Keratinocyte (primary cell): ENCODE data around the gene GRK5. TPM values are rescaled to one million over a fixed set of nuclear protein-coding genes. Genes with fewer than 3 reads are reported as not detected.

Source experiments
- DNase-seq: peaks from one replicate; pipeline ENCODE4 v3.0.0-alpha.2; 2011; ENCODE audit warnings: low read depth, missing footprints, low spot score
- FAIRE-seq: peaks from 2 replicates; lab custom pipeline; 2011; peaks lifted over from hg19 to GRCh38; lab: Jason Lieb, UNC
- H2AFZ ChIP-seq: 2 replicates; pipeline ENCODE4 v1.6.0; 2012; ENCODE audit warnings: low read length, control low read depth, inconsistent platforms; ENCODE audit not compliant: control insufficient read depth
- H3K27ac ChIP-seq: 2 replicates; pipeline ENCODE4 v1.5.1; 2011; ENCODE audit warnings: low read length; ENCODE audit not compliant: control insufficient read depth, insufficient read depth
- H3K27me3 ChIP-seq: 3 replicates; pipeline ENCODE4 v1.6.0; 2011; ENCODE audit warnings: low read length; ENCODE audit not compliant: control insufficient read depth, insufficient read depth; ENCODE audit errors: extremely low read depth
- H3K36me3 ChIP-seq, 2 experiments: 2 replicates in 1 of 2; 3 replicates in 1 of 2; pipeline ENCODE4 v1.5.1; 2011; ENCODE audit warnings: low read length in 2 of 2, mild to moderate bottlenecking in 1 of 2; ENCODE audit not compliant: control insufficient read depth in 2 of 2, insufficient read depth in 2 of 2; ENCODE audit errors: extremely low read depth in 1 of 2
- H3K4me1 ChIP-seq: 3 replicates; pipeline ENCODE4 v1.5.1; 2011; ENCODE audit warnings: low read length; ENCODE audit not compliant: control insufficient read depth, insufficient read depth; ENCODE audit errors: extremely low read depth
- H3K4me2 ChIP-seq: 3 replicates; pipeline ENCODE4 v1.6.0; 2011; ENCODE audit warnings: low read depth, low read length; ENCODE audit not compliant: control insufficient read depth, insufficient read depth; ENCODE audit errors: extremely low read depth
- H3K4me3 ChIP-seq, 3 experiments: fragments of 200-600 bp in 1 of 3; sonication (generic) in 1 of 3; 2 replicates in 2 of 3; 3 replicates in 1 of 3; pipeline ENCODE4 v1.5.1; 2011 to 2016; ENCODE audit warnings: low read length in 3 of 3, mild to moderate bottlenecking in 3 of 3, control low read depth in 2 of 3, inconsistent platforms in 1 of 3, low read depth in 1 of 3, mixed read lengths in 1 of 3, mixed run types in 1 of 3, moderate library complexity in 1 of 3; ENCODE audit not compliant: control insufficient read depth in 2 of 3, insufficient read depth in 2 of 3; ENCODE audit errors: extremely low read depth in 1 of 3
- H3K79me2 ChIP-seq: 2 replicates; pipeline ENCODE4 v1.6.0; 2012; ENCODE audit warnings: low read length; ENCODE audit not compliant: control insufficient read depth, insufficient read depth
- H3K9ac ChIP-seq: 3 replicates; pipeline ENCODE4 v1.6.0; 2011; ENCODE audit warnings: low read length; ENCODE audit not compliant: control insufficient read depth, insufficient read depth; ENCODE audit errors: extremely low read depth
- H3K9me1 ChIP-seq: 3 replicates; pipeline ENCODE4 v1.6.0; 2011; ENCODE audit warnings: low read length; ENCODE audit not compliant: control insufficient read depth, insufficient read depth; ENCODE audit errors: extremely low read depth
- H3K9me3 ChIP-seq: 2 replicates; pipeline ENCODE4 v1.5.1; 2012; ENCODE audit warnings: low read depth, low read length; ENCODE audit not compliant: control insufficient read depth
- H4K20me1 ChIP-seq: 3 replicates; pipeline ENCODE4 v1.6.0; 2011; ENCODE audit warnings: low read length; ENCODE audit not compliant: control insufficient read depth, insufficient read depth; ENCODE audit errors: extremely low read depth
- CTCF ChIP-seq, 3 experiments: IDR thresholded peaks in 1 of 3; conservative IDR thresholded peaks in 1 of 3; optimal IDR thresholded peaks in 1 of 3; 2 replicates in 2 of 3; 3 replicates in 1 of 3; pipeline versions ENCODE3 to v1.5.1; 2011; ENCODE audit warnings: low read length in 3 of 3, mild to moderate bottlenecking in 3 of 3, moderate library complexity in 2 of 3, control low read depth in 1 of 3, inconsistent platforms in 1 of 3; ENCODE audit not compliant: insufficient read depth in 2 of 3; ENCODE audit errors: extremely low read depth in 1 of 3
- EZH2 ChIP-seq: IDR thresholded peaks from one replicate; pipeline ENCODE4 v1.6.1; 2012; ENCODE audit warnings: inconsistent platforms, mild to moderate bottlenecking, low read length, moderate library complexity
- dilution Hi-C: fragments of 300-500 bp; cut with MboI; formaldehyde crosslinking; loops from one replicate; pipeline ENCODE4 v1.7.0; 2020; ENCODE audit warnings: low sequenced_read_pairs; ENCODE audit not compliant: extremely low pct_ligation_motif_present
- polyA plus RNA-seq, 5 experiments: library from polyadenylated mRNA; depleted of rRNA in 3 of 5; stranded (reverse) in 3 of 5; stranded (forward) in 1 of 5; unstranded in 1 of 5; fragments of >200 nt; gene quantifications; 1 replicate in 1 of 5; 2 replicates in 3 of 5; 3 replicates in 1 of 5; pipeline versions ENCODE4 v1.2.1 to v1.2.3, GENCODE V29; 2011 to 2012; ENCODE audit warnings: missing spikeins in 2 of 5, low read depth in 1 of 5, low replicate concordance in 1 of 5

The GRK5 gene
- polyA plus RNA-seq, 1 donor (not counting 4 experiments of a cell fraction or from before 2014, with no cell fraction given) = 7.6 TPM

- Histone ChIP-seq H3K27me3 (no peaks in the 10 kb centered on the region), H3K4me2 (no peak overlapping the region), H3K9ac (no peak overlapping the region), H3K4me1 (peaks cover 19% of the 10 kb centered on the region), H3K79me2 (peaks cover 2% of the 10 kb centered on the region), H2AFZ (no peak overlapping the region), H3K36me3 (no peaks in the 10 kb centered on the region), H3K4me3 (no peak overlapping the region), H3K9me3 (no peaks in the 10 kb centered on the region), H4K20me1 (no peaks in the 10 kb centered on the region), H3K27ac (no peak overlapping the region), H3K9me1 (no peaks in the 10 kb centered on the region)
- TF ChIP-seq EZH2 = no peak
- dilution Hi-C loops = no loop called here
- no peak for FAIRE-seq
- DNase-seq = no peak
These were observed 47.0 kb downstream of the GRK5 start for GRCh38 chr10:119254335-119254734.

GRCh38 chr10:119256030-119256429, 48.7 kb downstream of the GRK5 start:
- FAIRE-seq (no peak), DNase-seq (no peak)
- H3K27ac ChIP-seq = no peak overlapping the region
- H3K36me3 ChIP-seq = no peaks in the 10 kb centered on the region
- no peaks in the 10 kb centered on the region for H3K27me3 ChIP-seq
- dilution Hi-C loops = no loop called here
- no peak overlapping the region for H3K9ac ChIP-seq
- H3K4me2 ChIP-seq = no peak overlapping the region
- no peaks in the 10 kb centered on the region for H3K9me3 ChIP-seq
- H3K4me1 ChIP-seq = peaks cover 16% of the 10 kb centered on the region
- H2AFZ ChIP-seq = no peak overlapping the region
- no peak overlapping the region for H3K4me3 ChIP-seq
- H3K9me1 ChIP-seq = no peaks in the 10 kb centered on the region
- TF ChIP-seq EZH2 (no peak), CTCF (optimal IDR thresholded peaks at IDR 0.05 in 1 of 3, IDR thresholded peaks at IDR 0.05 in 1 of 3, conservative IDR thresholded peaks at IDR 0.05 in 1 of 3; ENCODE audit: extremely low read depth in 1 of 3, insufficient read depth in 2 of 3, low read length in 3 of 3) (no peak)
- peaks cover 2% of the 10 kb centered on the region for H3K79me2 ChIP-seq
- H4K20me1 ChIP-seq = no peaks in the 10 kb centered on the region

GRCh38 chr10:119256897-119257296, 49.5 kb downstream of the GRK5 start:
- H3K4me1 ChIP-seq = peaks cover 16% of the 10 kb centered on the region
- TF ChIP-seq EZH2 (no peak), CTCF (optimal IDR thresholded peaks at IDR 0.05 in 1 of 3, IDR thresholded peaks at IDR 0.05 in 1 of 3, conservative IDR thresholded peaks at IDR 0.05 in 1 of 3; ENCODE audit: extremely low read depth in 1 of 3, insufficient read depth in 2 of 3, low read length in 3 of 3) (no peak)
- H3K9ac ChIP-seq = no peak overlapping the region
- peaks cover 2% of the 10 kb centered on the region for H3K79me2 ChIP-seq
- H3K27me3 ChIP-seq = no peaks in the 10 kb centered on the region
- no peak overlapping the region for H3K4me3 ChIP-seq
- H3K27ac ChIP-seq = no peak overlapping the region
- no peaks in the 10 kb centered on the region for H4K20me1 ChIP-seq
- H3K4me2 ChIP-seq = no peak overlapping the region
- no peak overlapping the region for H2AFZ ChIP-seq
- no peaks in the 10 kb centered on the region for H3K9me1 ChIP-seq
- FAIRE-seq = no peak
- no peak for DNase-seq
- dilution Hi-C loops = no loop called here
- H3K9me3 ChIP-seq = no peaks in the 10 kb centered on the region
- H3K36me3 ChIP-seq = no peaks in the 10 kb centered on the region
